SK-N-SH treated with all-trans-retinoic acid at 6 μM for 48 hours (cell line): ENCODE data around the gene COMMD4.

Experiments used
- ATAC-seq: fragments of 200-7000 bp; cut with Tn5 transposase; 3 replicates; pipeline ENCODE4 v1.9.1; 2020; ENCODE audit warnings: mild to moderate bottlenecking, moderate library complexity
- ARNTL ChIP-seq: fragments of 450-650 bp; formaldehyde crosslinking; IDR thresholded peaks from 2 replicates; pipeline ENCODE4 v1.5.0; 2020; ENCODE audit warnings: low read depth, mild to moderate bottlenecking, moderate library complexity, borderline replicate concordance
- CREB5 ChIP-seq: fragments of 250-450 bp; sonication (Bioruptor Pico); IDR thresholded peaks from 2 replicates; pipeline ENCODE4 v1.5.1; 2020; ENCODE audit warnings: low read depth, mild to moderate bottlenecking, moderate library complexity
- CSDC2 ChIP-seq: fragments of 250-450 bp; sonication (Bioruptor Pico); IDR thresholded peaks from 2 replicates; pipeline ENCODE4 v1.5.0; 2020; ENCODE audit warnings: mild to moderate bottlenecking, moderate library complexity
- CSRNP3 ChIP-seq: fragments of 250-450 bp; sonication (Bioruptor Pico); IDR thresholded peaks from 2 replicates; pipeline ENCODE4 v1.5.1; 2021; ENCODE audit warnings: mild to moderate bottlenecking, moderate library complexity
- OSR1 ChIP-seq: fragments of 250-450 bp; sonication (Bioruptor Pico); IDR thresholded peaks from 2 replicates; pipeline ENCODE4 v1.8.0; 2022; ENCODE audit warnings: moderate library complexity, mild to moderate bottlenecking, inconsistent platforms
- PATZ1 ChIP-seq: fragments of 250-450 bp; sonication (Bioruptor Pico); IDR thresholded peaks from 2 replicates; pipeline ENCODE4 v1.8.0; 2020; ENCODE audit warnings: mild to moderate bottlenecking, moderate library complexity, borderline replicate concordance
- PPARA ChIP-seq: fragments of 250-450 bp; sonication (Bioruptor Pico); IDR thresholded peaks from 2 replicates; pipeline ENCODE4 v1.5.0; 2020; ENCODE audit warnings: mild to moderate bottlenecking, borderline replicate concordance
- RARB ChIP-seq: fragments of 250-450 bp; sonication (Bioruptor Pico); IDR thresholded peaks from 2 replicates; pipeline ENCODE4 v1.8.0; 2021; ENCODE audit warnings: mild to moderate bottlenecking, moderate library complexity
- TCF4 ChIP-seq: fragments of 250-450 bp; sonication (Bioruptor Pico); IDR thresholded peaks from 2 replicates; pipeline ENCODE4 v1.8.0; 2021; ENCODE audit warnings: mild to moderate bottlenecking, moderate library complexity, borderline replicate concordance
- TOX ChIP-seq: fragments of 250-450 bp; sonication (Bioruptor Pico); IDR thresholded peaks from 2 replicates; pipeline ENCODE4 v1.8.0; 2021; ENCODE audit warnings: mild to moderate bottlenecking, moderate library complexity, borderline replicate concordance
- TSHZ2 ChIP-seq: fragments of 250-450 bp; sonication (Bioruptor Pico); IDR thresholded peaks from 2 replicates; pipeline ENCODE4 v1.5.0; 2020; ENCODE audit warnings: mild to moderate bottlenecking, moderate library complexity
- ZC3H10 ChIP-seq: fragments of 250-450 bp; sonication (Bioruptor Pico); IDR thresholded peaks from 2 replicates; pipeline ENCODE4 v1.5.1; 2021; ENCODE audit warnings: mild to moderate bottlenecking, moderate library complexity
- ZFP30 ChIP-seq: fragments of 450-650 bp; formaldehyde crosslinking; IDR thresholded peaks from 2 replicates; pipeline ENCODE4 v1.5.0; 2022; ENCODE audit warnings: mild to moderate bottlenecking, moderate library complexity
- ZNF565 ChIP-seq: fragments of 450-650 bp; formaldehyde crosslinking; conservative IDR thresholded peaks from 2 replicates; pipeline ENCODE4 v1.5.0; 2020; ENCODE audit warnings: low read depth, mild to moderate bottlenecking, moderate library complexity
- ZNF8 ChIP-seq: fragments of 450-650 bp; formaldehyde crosslinking; IDR thresholded peaks from 2 replicates; pipeline ENCODE4 v1.5.0; 2020; ENCODE audit warnings: mild to moderate bottlenecking, moderate library complexity

COMMD4 gene

GRCh38 chr15:75360856-75361255 is 25.0 kb downstream of the COMMD4 start:
- TF ChIP-seq TOX (CRISPR knock-in tag) (no peak), TSHZ2 (CRISPR knock-in tag) (no peak), ZNF8 (CRISPR knock-in tag) (no peak), ZNF565 (no peak), PATZ1 (CRISPR knock-in tag) (no peak), ZFP30 (CRISPR knock-in tag) (no peak), PPARA (no peak), TCF4 (CRISPR knock-in tag) (no peak), OSR1 (CRISPR knock-in tag) (no peak)
- ATAC-seq, result no peak

GRCh38 chr15:75361361-75361988 is 25.6 kb downstream of the COMMD4 start:
- no peak for ATAC-seq
- no peak for TF ChIP-seq PPARA
- no peak for TF ChIP-seq ARNTL (CRISPR knock-in tag)
- TF ChIP-seq CREB5, result no peak
- TF ChIP-seq ZC3H10 (CRISPR knock-in tag), result no peak
- no peak for TF ChIP-seq CSRNP3 (CRISPR knock-in tag)

GRCh38 chr15:75361989-75362641 is 26.3 kb downstream of the COMMD4 start:
- TF ChIP-seq PATZ1 (CRISPR knock-in tag), result no peak
- no peak for TF ChIP-seq ZC3H10 (CRISPR knock-in tag)
- no peak for TF ChIP-seq ARNTL (CRISPR knock-in tag)
- no peak for TF ChIP-seq CREB5
- TF ChIP-seq TCF4 (CRISPR knock-in tag), result no peak
- no peak for TF ChIP-seq CSRNP3 (CRISPR knock-in tag)
- TF ChIP-seq RARB (CRISPR knock-in tag), result no peak
- no peak for TF ChIP-seq CSDC2 (CRISPR knock-in tag)
- no peak for ATAC-seq
